ENCODE data around the gene IL31RA. TPM values are rescaled to one million over a fixed set of nuclear protein-coding genes. Genes with fewer than 3 reads are reported as not detected.

The IL31RA gene
- total RNA-seq, 2 donors from 2014 or later: 2.1 TPM; not detected in 1

DNA sequence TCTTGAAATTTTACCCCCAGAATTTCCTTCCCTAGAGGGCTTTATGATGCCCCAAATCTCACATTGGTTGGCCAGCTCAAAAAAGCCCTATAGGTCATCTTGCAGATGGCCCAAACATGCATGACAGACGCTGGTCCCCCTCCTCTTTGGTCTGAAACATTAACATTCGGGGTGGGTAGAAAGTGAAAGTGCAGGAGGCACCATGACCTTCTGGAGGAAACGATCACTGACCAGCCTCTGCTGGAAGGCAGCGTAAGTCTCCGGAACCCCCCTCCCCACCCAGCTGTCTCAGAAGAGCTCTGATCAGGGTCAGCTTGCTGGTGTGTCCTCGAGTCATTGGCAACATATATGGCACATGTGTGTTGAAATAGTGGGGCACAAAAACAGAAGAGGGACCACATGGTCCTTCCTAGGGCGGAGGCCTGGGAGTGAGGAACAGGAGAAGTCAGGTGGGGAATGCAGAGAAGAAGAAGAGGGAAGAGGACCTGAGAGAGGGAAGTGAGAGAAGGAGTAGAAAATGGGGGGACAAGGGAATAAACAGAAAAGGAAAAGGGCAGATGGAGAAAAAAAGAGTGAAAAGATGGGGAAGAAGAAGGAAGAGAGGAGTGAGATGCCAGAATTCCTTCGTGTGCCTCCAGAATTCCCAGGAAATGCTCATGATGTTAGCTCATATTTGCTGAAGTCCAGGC is 46.2 kb downstream of the IL31RA start:
- Histone ChIP-seq H3K9me3 (no peaks in the 10 kb centered on the region), H3K27me3 (replicated peaks; ENCODE audit: insufficient read depth) (no peaks in the 10 kb centered on the region), H3K4me3 (no peak overlapping the region), H3K27ac (no peak overlapping the region), H3K4me1 (replicated peaks) (no peaks in the 10 kb centered on the region), H3K36me3 (no peaks in the 10 kb centered on the region)
- 83% methylated on average over 8 of the region's 8 CpGs for WGBS
- intact Hi-C loops (cut with DNase I): no loop called here
- TF ChIP-seq, protein P1, sequence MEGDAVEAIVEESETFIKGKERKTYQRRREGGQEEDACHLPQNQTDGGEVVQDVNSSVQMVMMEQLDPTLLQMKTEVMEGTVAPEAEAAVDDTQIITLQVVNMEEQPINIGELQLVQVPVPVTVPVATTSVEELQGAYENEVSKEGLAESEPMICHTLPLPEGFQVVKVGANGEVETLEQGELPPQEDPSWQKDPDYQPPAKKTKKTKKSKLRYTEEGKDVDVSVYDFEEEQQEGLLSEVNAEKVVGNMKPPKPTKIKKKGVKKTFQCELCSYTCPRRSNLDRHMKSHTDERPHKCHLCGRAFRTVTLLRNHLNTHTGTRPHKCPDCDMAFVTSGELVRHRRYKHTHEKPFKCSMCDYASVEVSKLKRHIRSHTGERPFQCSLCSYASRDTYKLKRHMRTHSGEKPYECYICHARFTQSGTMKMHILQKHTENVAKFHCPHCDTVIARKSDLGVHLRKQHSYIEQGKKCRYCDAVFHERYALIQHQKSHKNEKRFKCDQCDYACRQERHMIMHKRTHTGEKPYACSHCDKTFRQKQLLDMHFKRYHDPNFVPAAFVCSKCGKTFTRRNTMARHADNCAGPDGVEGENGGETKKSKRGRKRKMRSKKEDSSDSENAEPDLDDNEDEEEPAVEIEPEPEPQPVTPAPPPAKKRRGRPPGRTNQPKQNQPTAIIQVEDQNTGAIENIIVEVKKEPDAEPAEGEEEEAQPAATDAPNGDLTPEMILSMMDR (IDR thresholded peaks at IDR 0.05): no peak
- TF ChIP-seq POLR2A (IDR thresholded peaks at IDR 0.05) (no peak), POLR2AphosphoS5 (IDR thresholded peaks at IDR 0.05) (no peak)
- no peak for DNase-seq (ENCODE audit: low spot score)

DNA sequence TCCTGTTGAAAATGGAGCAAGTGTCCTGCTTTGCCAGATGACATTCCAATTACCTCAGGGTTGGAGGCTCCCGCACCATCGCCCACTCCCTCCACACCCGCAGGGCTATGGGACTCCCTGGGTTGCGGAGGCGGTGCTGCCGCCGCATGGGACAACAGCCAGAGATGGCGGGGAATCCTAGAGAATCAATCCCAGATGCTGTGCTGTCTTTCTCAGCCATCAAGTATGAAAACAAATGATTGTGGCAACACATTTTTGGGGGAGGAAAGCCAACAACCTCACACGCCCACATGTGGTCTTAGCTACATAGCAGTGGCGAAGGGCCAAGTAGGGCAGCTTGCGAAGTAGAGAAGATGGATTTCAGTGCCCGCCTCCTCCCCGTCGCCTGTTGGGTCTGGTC is 46.7 kb downstream of the IL31RA start:
- Histone ChIP-seq H3K27me3 (replicated peaks; ENCODE audit: insufficient read depth) (no peaks in the 10 kb centered on the region), H3K4me3 (no peak overlapping the region), H3K36me3 (no peaks in the 10 kb centered on the region), H3K27ac (no peak overlapping the region), H3K4me1 (replicated peaks) (no peaks in the 10 kb centered on the region), H3K9me3 (no peaks in the 10 kb centered on the region)
- no peak for TF ChIP-seq POLR2AphosphoS5 (IDR thresholded peaks at IDR 0.05)
- no peak for TF ChIP-seq POLR2A (IDR thresholded peaks at IDR 0.05)
- TF ChIP-seq, protein P1 (IDR thresholded peaks at IDR 0.05): no peak
- DNase-seq (ENCODE audit: low spot score): no peak
- intact Hi-C loops (cut with DNase I): no loop called here
- 83% methylated on average over 14 of the region's 14 CpGs for WGBS

DNA sequence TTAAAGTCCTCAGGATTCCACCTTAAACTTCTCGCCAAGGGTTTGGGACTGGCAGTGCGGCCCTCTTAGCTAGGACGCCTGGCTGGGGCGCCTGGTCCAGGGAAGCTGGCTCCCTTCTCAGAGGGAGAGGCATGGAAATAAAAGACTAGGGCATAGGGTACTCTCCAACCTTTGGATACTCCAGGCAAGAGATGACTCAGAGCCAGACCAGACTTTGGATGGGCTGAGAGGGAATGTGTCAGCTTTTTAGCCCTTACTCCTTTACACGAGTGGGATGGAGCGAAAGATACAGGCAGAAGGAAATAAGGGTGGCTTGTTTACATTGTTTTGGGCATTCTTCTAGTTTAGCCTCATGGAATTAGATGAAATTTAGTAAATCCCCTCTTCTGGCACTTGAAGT is 48.2 kb downstream of the IL31RA start:
- TF ChIP-seq POLR2AphosphoS5 (IDR thresholded peaks at IDR 0.05) (no peak), POLR2A (IDR thresholded peaks at IDR 0.05) (no peak)
- TF ChIP-seq, protein P1 (IDR thresholded peaks at IDR 0.05): no peak
- no peak for DNase-seq (ENCODE audit: low spot score)
- 93% methylated on average over 6 of the region's 6 CpGs for WGBS
- intact Hi-C loops (cut with DNase I): no loop called here
- Histone ChIP-seq H3K36me3 (no peaks in the 10 kb centered on the region), H3K4me1 (replicated peaks) (no peaks in the 10 kb centered on the region), H3K9me3 (no peaks in the 10 kb centered on the region), H3K4me3 (no peak overlapping the region), H3K27ac (no peak overlapping the region), H3K27me3 (replicated peaks; ENCODE audit: insufficient read depth) (no peaks in the 10 kb centered on the region)

DNA sequence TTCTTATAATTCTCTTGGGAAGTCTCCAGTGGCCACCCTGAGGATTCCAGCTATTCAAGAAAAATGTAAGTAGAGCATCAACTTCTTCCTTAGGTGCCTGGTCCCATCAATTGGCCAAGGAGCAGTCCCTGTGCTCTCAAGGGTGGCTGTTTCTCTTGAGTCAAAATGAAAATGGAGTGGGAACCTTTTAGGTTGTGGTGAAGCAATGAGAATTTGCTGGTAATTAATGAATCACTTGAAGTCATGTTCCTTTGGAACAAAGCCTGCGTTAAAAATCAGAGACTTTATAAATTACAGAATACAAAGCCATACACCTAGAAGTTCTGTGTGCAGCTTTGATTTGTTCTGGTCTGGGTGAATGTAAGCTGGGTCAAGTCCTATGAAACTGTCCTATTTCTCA is 48.9 kb downstream of the IL31RA start:
- 87% methylated on average over 1 of the region's 1 CpG for WGBS
- TF ChIP-seq POLR2A (IDR thresholded peaks at IDR 0.05) (no peak), POLR2AphosphoS5 (IDR thresholded peaks at IDR 0.05) (no peak)
- TF ChIP-seq, protein P1 (IDR thresholded peaks at IDR 0.05): no peak
- DNase-seq (ENCODE audit: low spot score): no peak

DNA sequence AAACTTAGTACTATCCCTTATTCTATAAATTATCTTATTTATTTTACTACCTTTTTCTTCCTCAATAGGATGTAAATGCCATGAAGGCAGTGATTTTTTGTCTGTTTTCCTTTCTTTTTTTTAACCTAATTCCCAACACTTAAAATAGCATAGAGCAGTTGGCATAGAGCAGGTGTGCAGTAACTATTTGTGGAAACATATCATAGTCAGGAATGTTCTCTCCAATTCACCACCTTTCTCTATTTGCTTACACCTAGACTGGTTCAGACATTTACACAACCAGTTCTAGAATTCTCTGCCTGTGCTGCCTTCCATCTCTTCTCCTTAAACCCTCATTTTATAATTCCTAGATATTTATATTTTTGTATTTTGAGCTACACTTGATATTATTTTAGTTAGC is 49.6 kb downstream of the IL31RA start:
- no peaks in the 10 kb centered on the region for H3K27me3 ChIP-seq (replicated peaks; ENCODE audit: insufficient read depth)
- no peaks in the 10 kb centered on the region for H3K9me3 ChIP-seq
- no peaks in the 10 kb centered on the region for H3K36me3 ChIP-seq
- no peak for DNase-seq (ENCODE audit: low spot score)
- intact Hi-C loops (cut with DNase I): no loop called here
- TF ChIP-seq POLR2AphosphoS5 (IDR thresholded peaks at IDR 0.05) (no peak), POLR2A (IDR thresholded peaks at IDR 0.05) (no peak)
- TF ChIP-seq, protein P1 (IDR thresholded peaks at IDR 0.05): no peak
- H3K4me1 ChIP-seq (replicated peaks): no peaks in the 10 kb centered on the region
- no peak overlapping the region for H3K27ac ChIP-seq
- no peak overlapping the region for H3K4me3 ChIP-seq

More for the DNA sequence above, 48.9 kb downstream of the IL31RA start:
- H3K27ac ChIP-seq: no peak overlapping the region
- H3K9me3 ChIP-seq: no peaks in the 10 kb centered on the region
- H3K4me1 ChIP-seq (replicated peaks): no peaks in the 10 kb centered on the region
- H3K4me3 ChIP-seq: no peak overlapping the region
- intact Hi-C loops (cut with DNase I): no loop called here
- H3K27me3 ChIP-seq (replicated peaks; ENCODE audit: insufficient read depth): no peaks in the 10 kb centered on the region
- H3K36me3 ChIP-seq: no peaks in the 10 kb centered on the region
